Subcutaneous abdominal adipose tissue (tissue), 5 donors: Measurements from ENCODE around the gene MYBPC3.

Source experiments
- H3K27ac ChIP-seq: one replicate; pipeline ENCODE4 v1.7.0; 2013; ENCODE audit warnings: low read depth, mild to moderate bottlenecking, inconsistent platforms, low read length, moderate library complexity
- H3K27me3 ChIP-seq, 5 donors: one replicate each; pipeline ENCODE4 v1.7.0; 2013; ENCODE audit warnings: low read length in 5 of 5, inconsistent platforms in 1 of 5; ENCODE audit not compliant: control insufficient read depth in 5 of 5, insufficient read depth in 4 of 5
- H3K36me3 ChIP-seq, 5 donors: one replicate each; pipeline ENCODE4 v1.7.0; 2013; ENCODE audit warnings: low read length in 5 of 5; ENCODE audit not compliant: control insufficient read depth in 5 of 5, insufficient read depth in 5 of 5
- H3K4me1 ChIP-seq, 5 donors: one replicate each; pipeline ENCODE4 v1.7.0; 2013; ENCODE audit warnings: low read length in 5 of 5, mild to moderate bottlenecking in 3 of 5, moderate library complexity in 1 of 5; ENCODE audit not compliant: control insufficient read depth in 5 of 5, insufficient read depth in 5 of 5
- H3K4me3 ChIP-seq, 5 donors: one replicate each; pipeline ENCODE4 v1.7.0; 2013; ENCODE audit warnings: low read length in 5 of 5, low read depth in 1 of 5
- H3K9ac ChIP-seq, 5 donors: one replicate each; pipeline ENCODE4 v1.7.0; 2013; ENCODE audit warnings: low read length in 5 of 5, mild to moderate bottlenecking in 4 of 5, moderate library complexity in 3 of 5
- H3K9me3 ChIP-seq, 5 donors: one replicate each; pipeline ENCODE4 v1.7.0; 2013; ENCODE audit warnings: low read length in 5 of 5; ENCODE audit not compliant: control insufficient read depth in 5 of 5
- donor health status: healthy.
- donor health status: healthy.
- donor health status: healthy.
- donor health status: healthy.
- donor health status: healthy.

The MYBPC3 gene

GRCh38 chr11:47359162-47359561, 6.7 kb upstream of the MYBPC3 start:
- Histone ChIP-seq H3K4me1 (peaks cover 0 to 22% (median 7%) of the 10 kb centered on the region in 5 donors), H3K4me3 (no peak overlapping the region), H3K36me3 (peaks cover 0 to 31% (median 6%) of the 10 kb centered on the region in 5 donors), H3K9me3 (no peaks in the 10 kb centered on the region), H3K9ac (no peak overlapping the region), H3K27ac (no peak overlapping the region), H3K27me3 (no peaks in the 10 kb centered on the region)

- Histone ChIP-seq H3K9me3 (no peaks in the 10 kb centered on the region), H3K4me1 (peaks cover 0 to 22% (median 7%) of the 10 kb centered on the region in 5 donors), H3K4me3 (no peak overlapping the region), H3K27me3 (no peaks in the 10 kb centered on the region), H3K36me3 (peaks cover 0 to 31% (median 6%) of the 10 kb centered on the region in 5 donors), H3K9ac (no peak overlapping the region), H3K27ac (no peak overlapping the region)
These were observed 6.2 kb upstream of the MYBPC3 start for GRCh38 chr11:47358731-47359051.

- Histone ChIP-seq H3K4me3 (no peak overlapping the region), H3K27me3 (no peaks in the 10 kb centered on the region), H3K27ac (no peak overlapping the region), H3K9me3 (no peaks in the 10 kb centered on the region), H3K36me3 (peaks cover 0 to 31% (median 6%) of the 10 kb centered on the region in 5 donors), H3K9ac (no peak overlapping the region), H3K4me1 (peaks cover 0 to 22% (median 7%) of the 10 kb centered on the region in 5 donors)
These were observed 5.7 kb upstream of the MYBPC3 start for GRCh38 chr11:47357985-47358730.

- peaks cover 0 to 31% (median 6%) of the 10 kb centered on the region in 5 donors for H3K36me3 ChIP-seq
- H3K9ac ChIP-seq, result no peak overlapping the region
- H3K4me3 ChIP-seq, result no peak overlapping the region
- H3K27me3 ChIP-seq, result no peaks in the 10 kb centered on the region
- H3K27ac ChIP-seq, result no peak overlapping the region
- peaks cover 0 to 22% (median 7%) of the 10 kb centered on the region in 5 donors for H3K4me1 ChIP-seq
- no peaks in the 10 kb centered on the region for H3K9me3 ChIP-seq
These were observed 4.5 kb upstream of the MYBPC3 start for GRCh38 chr11:47356998-47357329.

GRCh38 chr11:47356129-47356997, 3.9 kb upstream of the MYBPC3 start:
- Histone ChIP-seq H3K4me3 (no peak overlapping the region), H3K4me1 (peaks cover 0 to 22% (median 7%) of the 10 kb centered on the region in 5 donors), H3K27ac (no peak overlapping the region), H3K9me3 (no peaks in the 10 kb centered on the region), H3K9ac (no peak overlapping the region), H3K27me3 (no peaks in the 10 kb centered on the region), H3K36me3 (peaks cover 0 to 31% (median 6%) of the 10 kb centered on the region in 5 donors)

GRCh38 chr11:47355283-47356128, 3.0 kb upstream of the MYBPC3 start:
- H3K36me3 ChIP-seq, result peaks cover 0 to 31% (median 6%) of the 10 kb centered on the region in 5 donors
- H3K27me3 ChIP-seq, result no peaks in the 10 kb centered on the region
- H3K4me1 ChIP-seq, result peaks cover 0 to 22% (median 7%) of the 10 kb centered on the region in 5 donors
- H3K4me3 ChIP-seq, result peak overlapping the region in 3 of 5 donors; percentile 36 to 50 (median 47)
- no peak overlapping the region for H3K9ac ChIP-seq
- H3K9me3 ChIP-seq, result no peaks in the 10 kb centered on the region
- no peak overlapping the region for H3K27ac ChIP-seq

- Histone ChIP-seq H3K27me3 (no peaks in the 10 kb centered on the region), H3K9me3 (no peaks in the 10 kb centered on the region), H3K4me1 (peaks cover 0 to 18% (median 5%) of the 10 kb centered on the region in 5 donors), H3K27ac (no peak overlapping the region), H3K36me3 (peaks cover 0 to 30% (median 6%) of the 10 kb centered on the region in 5 donors), H3K4me3 (peak overlapping the region in 4 of 5 donors; percentile 36 to 50 (median 42)), H3K9ac (peak overlapping the region in 1 of 5 donors; percentile 36)
These were observed 2.4 kb upstream of the MYBPC3 start for GRCh38 chr11:47354913-47355282.

GRCh38 chr11:47353978-47354774, 1.7 kb upstream of the MYBPC3 start:
- Histone ChIP-seq H3K9ac (peak overlapping the region in 1 of 5 donors; percentile 36), H3K27ac (no peak overlapping the region), H3K36me3 (peaks cover 0 to 26% (median 6%) of the 10 kb centered on the region in 5 donors)

More at GRCh38 chr11:47353978-47354774, 1.7 kb upstream of the MYBPC3 start:
- H3K4me3 ChIP-seq, result peak overlapping the region in 3 of 5 donors; percentile 36 to 50 (median 36)
- peaks cover 0 to 11% (median 5%) of the 10 kb centered on the region in 5 donors for H3K4me1 ChIP-seq
- H3K27me3 ChIP-seq, result no peaks in the 10 kb centered on the region
- no peaks in the 10 kb centered on the region for H3K9me3 ChIP-seq
